ENCODE data around the gene RPL4. TPM values are rescaled to one million over a fixed set of nuclear protein-coding genes. Genes with fewer than 3 reads are reported as not detected.

The RPL4 gene
- 3,670 TPM for total RNA-seq

DNA sequence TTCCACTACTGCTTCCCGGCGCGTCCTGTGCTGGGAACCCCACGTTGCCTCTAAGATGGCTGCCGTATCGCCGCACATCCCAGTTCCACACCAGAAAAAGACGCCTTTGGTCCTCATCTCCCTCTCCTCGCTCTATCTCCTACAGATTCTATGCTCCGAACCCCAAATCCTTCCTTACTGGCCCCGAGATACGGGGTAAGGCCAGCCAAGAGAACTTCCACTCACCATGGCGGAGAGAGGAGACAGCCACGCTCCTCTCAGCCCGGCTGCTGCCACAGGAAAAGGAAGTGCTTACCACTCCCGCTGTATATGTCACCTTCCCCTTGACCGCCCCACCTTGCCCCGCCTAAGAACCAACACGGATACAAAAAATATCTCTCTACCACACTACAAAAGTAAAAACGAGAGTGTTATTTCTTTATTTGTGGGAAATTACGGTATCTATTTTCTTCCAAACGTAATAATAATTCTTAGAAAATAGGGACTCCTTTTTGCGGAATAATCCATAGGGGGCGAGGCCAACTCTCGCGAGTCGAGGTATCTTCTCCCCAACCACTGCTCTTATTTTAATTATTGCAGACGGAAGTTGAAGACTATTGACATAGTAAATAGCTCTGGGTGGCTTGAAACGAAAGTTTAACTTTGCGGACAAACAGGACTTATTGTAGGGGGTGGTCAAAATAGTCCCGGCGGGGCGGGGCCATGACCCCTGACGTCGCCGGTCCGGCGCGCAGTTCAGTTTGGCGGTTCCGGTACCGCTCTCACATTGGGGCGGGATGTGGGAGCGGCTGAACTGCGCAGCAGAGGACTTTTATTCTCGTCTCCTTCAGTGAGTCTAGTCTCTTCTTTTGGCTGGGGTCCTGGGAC lies at the start of gene RPL4, which contains the start of gene ZWILCH:
RPL4 (minus strand) TSS at position 293 of the 867 bp plus-strand sequence; CDS start at position 228, 65 bp downstream.
ZWILCH (plus strand) TSS at position 764 of the 867 bp plus-strand sequence; CDS start at position 777, 13 bp downstream.
- H3K36me3 ChIP-seq: peaks cover 0 to 36% of the 10 kb centered on the region in 2 donors
- H3K4me1 ChIP-seq: peaks cover 26% of the 10 kb centered on the region
- H3K4me3 ChIP-seq: peak within 1 kb of the TSS; percentile 88 to 95
- intact Hi-C loops (cut with DNase I): no loop called here
- H3K9me3 ChIP-seq: no peaks in the 10 kb centered on the region
- DNase-seq (ENCODE audit: extremely low spot score in 2 of 2): no peak
- peak within 1 kb of the TSS; percentile 83 for H3K27ac ChIP-seq
- H3K27me3 ChIP-seq: no peaks in the 10 kb centered on the region
- TF ChIP-seq, protein P1, sequence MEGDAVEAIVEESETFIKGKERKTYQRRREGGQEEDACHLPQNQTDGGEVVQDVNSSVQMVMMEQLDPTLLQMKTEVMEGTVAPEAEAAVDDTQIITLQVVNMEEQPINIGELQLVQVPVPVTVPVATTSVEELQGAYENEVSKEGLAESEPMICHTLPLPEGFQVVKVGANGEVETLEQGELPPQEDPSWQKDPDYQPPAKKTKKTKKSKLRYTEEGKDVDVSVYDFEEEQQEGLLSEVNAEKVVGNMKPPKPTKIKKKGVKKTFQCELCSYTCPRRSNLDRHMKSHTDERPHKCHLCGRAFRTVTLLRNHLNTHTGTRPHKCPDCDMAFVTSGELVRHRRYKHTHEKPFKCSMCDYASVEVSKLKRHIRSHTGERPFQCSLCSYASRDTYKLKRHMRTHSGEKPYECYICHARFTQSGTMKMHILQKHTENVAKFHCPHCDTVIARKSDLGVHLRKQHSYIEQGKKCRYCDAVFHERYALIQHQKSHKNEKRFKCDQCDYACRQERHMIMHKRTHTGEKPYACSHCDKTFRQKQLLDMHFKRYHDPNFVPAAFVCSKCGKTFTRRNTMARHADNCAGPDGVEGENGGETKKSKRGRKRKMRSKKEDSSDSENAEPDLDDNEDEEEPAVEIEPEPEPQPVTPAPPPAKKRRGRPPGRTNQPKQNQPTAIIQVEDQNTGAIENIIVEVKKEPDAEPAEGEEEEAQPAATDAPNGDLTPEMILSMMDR (IDR thresholded peaks at IDR 0.05): peak in 2 of 3 experiments; percentile 8 to 14
- TF ChIP-seq POLR2AphosphoS5 (IDR thresholded peaks at IDR 0.05; ENCODE audit: insufficient read depth in 1 of 2, low read depth in 1 of 2): peak; percentile 87 to 94
- peak in 1 of 2 donors; percentile 84 for TF ChIP-seq POLR2A (IDR thresholded peaks at IDR 0.05)

DNA sequence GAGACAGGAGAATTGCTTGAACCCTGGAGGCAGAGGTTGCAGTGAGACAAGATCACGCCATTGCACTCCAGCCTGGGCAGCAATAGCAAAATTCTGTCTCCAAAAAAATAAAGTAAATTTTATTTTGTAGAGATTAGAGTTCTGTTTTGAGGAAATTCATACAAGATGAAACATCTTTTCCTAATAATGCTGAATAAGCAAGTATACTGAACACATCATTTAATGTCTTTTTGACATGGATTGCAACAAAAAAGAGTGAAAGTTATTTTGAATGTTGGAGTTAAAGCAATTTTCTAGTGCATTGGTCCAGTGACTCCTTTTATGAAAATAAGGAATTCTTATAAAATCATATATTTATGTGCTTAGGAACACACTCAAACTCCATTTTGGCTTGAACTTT lies 40.6 kb upstream of the RPL4 start:
- no peak overlapping the region for H3K4me3 ChIP-seq
- H3K4me1 ChIP-seq: no peaks in the 10 kb centered on the region
- no peak overlapping the region for H3K27ac ChIP-seq
- no peaks in the 10 kb centered on the region for H3K27me3 ChIP-seq
- no peak for TF ChIP-seq POLR2A (IDR thresholded peaks at IDR 0.05)
- no peak for TF ChIP-seq POLR2AphosphoS5 (IDR thresholded peaks at IDR 0.05; ENCODE audit: insufficient read depth in 1 of 2, low read depth in 1 of 2)
- TF ChIP-seq, protein P1 (IDR thresholded peaks at IDR 0.05): no peak
- H3K9me3 ChIP-seq: no peaks in the 10 kb centered on the region
- intact Hi-C loops (cut with DNase I): no loop called here
- H3K36me3 ChIP-seq: peaks cover 0 to 10% of the 10 kb centered on the region in 2 donors
- DNase-seq (ENCODE audit: extremely low spot score in 2 of 2): no peak

DNA sequence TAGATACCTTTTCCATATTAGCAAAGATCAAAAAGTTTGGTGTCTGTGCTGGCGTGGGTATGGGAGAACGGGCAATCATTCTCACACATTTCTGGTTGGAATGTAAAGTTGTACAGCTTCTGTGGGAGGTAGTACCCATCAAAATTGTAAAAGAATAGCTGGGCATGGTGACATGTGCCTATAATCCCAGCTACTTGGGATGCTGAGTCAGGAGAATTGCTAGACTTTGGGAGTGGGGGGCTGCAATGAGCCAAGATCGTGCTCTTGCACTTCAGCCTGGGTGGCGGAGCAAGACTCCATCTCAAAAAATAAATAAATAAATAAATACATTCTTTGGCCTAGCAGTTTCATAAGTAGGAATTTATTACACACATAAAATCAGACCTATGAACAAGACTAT lies 38.2 kb upstream of the RPL4 start:
- Histone ChIP-seq H3K36me3 (peaks cover 0 to 13% of the 10 kb centered on the region in 2 donors), H3K27me3 (no peaks in the 10 kb centered on the region), H3K27ac (no peak overlapping the region), H3K9me3 (no peaks in the 10 kb centered on the region), H3K4me1 (no peaks in the 10 kb centered on the region), H3K4me3 (no peak overlapping the region)
- intact Hi-C loops (cut with DNase I): no loop called here
- DNase-seq (ENCODE audit: extremely low spot score in 2 of 2): no peak
- TF ChIP-seq, protein P1 (IDR thresholded peaks at IDR 0.05): no peak
- TF ChIP-seq POLR2AphosphoS5 (IDR thresholded peaks at IDR 0.05; ENCODE audit: insufficient read depth in 1 of 2, low read depth in 1 of 2) (no peak), POLR2A (IDR thresholded peaks at IDR 0.05) (no peak)

DNA sequence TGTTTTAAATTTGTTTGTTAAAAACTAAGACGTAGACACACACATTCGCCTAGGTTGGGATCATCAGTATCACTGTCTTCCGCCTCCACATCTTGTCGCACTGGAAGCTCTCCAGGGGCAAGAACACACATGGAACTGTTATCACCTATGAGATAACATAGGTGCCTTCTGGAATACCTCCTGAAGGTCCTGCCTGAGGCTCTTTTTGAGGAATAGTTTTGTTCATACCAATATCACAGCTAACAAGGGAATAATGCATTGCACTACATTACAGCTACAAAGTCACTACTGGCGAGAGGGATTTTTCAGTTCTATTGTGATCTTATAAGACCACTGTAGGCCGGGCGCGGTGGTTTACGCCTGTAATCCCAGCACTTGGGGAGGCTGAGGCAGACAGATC lies 30.4 kb upstream of the RPL4 start:
- DNase-seq (ENCODE audit: extremely low spot score in 2 of 2): no peak
- no peaks in the 10 kb centered on the region for H3K4me1 ChIP-seq
- no peaks in the 10 kb centered on the region for H3K27me3 ChIP-seq
- no peak overlapping the region for H3K27ac ChIP-seq
- peaks cover 0 to 9% of the 10 kb centered on the region in 2 donors for H3K36me3 ChIP-seq
- H3K4me3 ChIP-seq: no peak overlapping the region
- TF ChIP-seq POLR2A (IDR thresholded peaks at IDR 0.05): no peak
- no peaks in the 10 kb centered on the region for H3K9me3 ChIP-seq
- intact Hi-C loops (cut with DNase I): no loop called here

DNA sequence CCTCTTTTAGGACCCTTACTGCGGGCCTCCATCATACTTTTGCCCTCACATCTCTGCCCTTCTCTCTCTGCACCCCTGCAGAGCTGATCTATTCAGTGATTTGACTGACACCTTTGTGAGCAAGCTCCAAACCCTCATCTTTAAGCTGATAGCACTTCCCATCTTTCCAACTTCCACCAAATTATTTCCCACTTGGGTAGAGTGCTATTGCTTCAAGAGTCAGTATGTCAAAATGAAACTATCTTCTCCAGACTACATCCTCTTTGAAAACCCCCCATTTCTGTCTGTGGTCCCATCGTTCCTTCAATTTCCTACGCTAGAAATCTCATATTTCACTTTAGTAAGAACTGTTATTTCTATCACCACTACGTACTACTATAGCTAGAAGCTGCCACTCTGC lies 20.2 kb upstream of the RPL4 start:
- no peak overlapping the region for H3K27ac ChIP-seq
- H3K4me3 ChIP-seq: no peak overlapping the region
- no peak for DNase-seq (ENCODE audit: extremely low spot score in 2 of 2)
- H3K27me3 ChIP-seq: no peaks in the 10 kb centered on the region
- TF ChIP-seq, protein P1 (IDR thresholded peaks at IDR 0.05): no peak
- TF ChIP-seq POLR2A (IDR thresholded peaks at IDR 0.05): no peak
- TF ChIP-seq POLR2AphosphoS5 (IDR thresholded peaks at IDR 0.05; ENCODE audit: insufficient read depth in 1 of 2, low read depth in 1 of 2): no peak
- intact Hi-C loops (cut with DNase I): no loop called here
- no peaks in the 10 kb centered on the region for H3K36me3 ChIP-seq
- H3K4me1 ChIP-seq: no peaks in the 10 kb centered on the region
- H3K9me3 ChIP-seq: no peaks in the 10 kb centered on the region

Measured in vagina (tissue), 2 donors.